ENCODE results near the gene SETD9. TPM values are rescaled to one million over a fixed set of nuclear protein-coding genes. Genes with fewer than 3 reads are reported as not detected.
A peak's percentile ranks its signal among the peaks of the same experiment; 100 is the strongest.

SETD9 gene
- total RNA-seq, 4 donors from 2014 or later = 5.6 to 11.7 (median 9.7) TPM

DNA sequence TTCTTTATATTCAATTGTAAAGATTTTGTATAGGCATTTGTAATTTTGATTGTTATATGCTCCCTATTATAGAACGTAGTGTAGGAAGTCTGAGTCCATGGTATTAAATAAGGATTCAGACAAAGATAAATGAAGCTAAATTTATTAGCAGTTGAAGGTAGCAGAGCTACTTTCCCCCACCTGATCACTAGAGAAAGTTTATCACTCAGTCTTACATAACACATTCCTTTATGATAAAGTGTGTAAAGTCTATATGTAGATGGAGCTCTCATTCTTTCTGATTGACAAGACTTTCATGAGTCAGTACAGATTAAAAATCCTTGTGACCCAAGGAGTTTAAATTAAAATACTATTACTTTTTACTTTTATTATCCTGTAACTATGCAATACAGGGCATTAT is 44.9 kb downstream of the SETD9 start:
- TF ChIP-seq, protein P1, sequence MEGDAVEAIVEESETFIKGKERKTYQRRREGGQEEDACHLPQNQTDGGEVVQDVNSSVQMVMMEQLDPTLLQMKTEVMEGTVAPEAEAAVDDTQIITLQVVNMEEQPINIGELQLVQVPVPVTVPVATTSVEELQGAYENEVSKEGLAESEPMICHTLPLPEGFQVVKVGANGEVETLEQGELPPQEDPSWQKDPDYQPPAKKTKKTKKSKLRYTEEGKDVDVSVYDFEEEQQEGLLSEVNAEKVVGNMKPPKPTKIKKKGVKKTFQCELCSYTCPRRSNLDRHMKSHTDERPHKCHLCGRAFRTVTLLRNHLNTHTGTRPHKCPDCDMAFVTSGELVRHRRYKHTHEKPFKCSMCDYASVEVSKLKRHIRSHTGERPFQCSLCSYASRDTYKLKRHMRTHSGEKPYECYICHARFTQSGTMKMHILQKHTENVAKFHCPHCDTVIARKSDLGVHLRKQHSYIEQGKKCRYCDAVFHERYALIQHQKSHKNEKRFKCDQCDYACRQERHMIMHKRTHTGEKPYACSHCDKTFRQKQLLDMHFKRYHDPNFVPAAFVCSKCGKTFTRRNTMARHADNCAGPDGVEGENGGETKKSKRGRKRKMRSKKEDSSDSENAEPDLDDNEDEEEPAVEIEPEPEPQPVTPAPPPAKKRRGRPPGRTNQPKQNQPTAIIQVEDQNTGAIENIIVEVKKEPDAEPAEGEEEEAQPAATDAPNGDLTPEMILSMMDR (IDR thresholded peaks at IDR 0.05) = no peak
- TF ChIP-seq POLR2A (IDR thresholded peaks at IDR 0.05) = no peak
- no peak for DNase-seq
- no peaks in the 10 kb centered on the region for H3K27me3 ChIP-seq
- no peak overlapping the region for H3K27ac ChIP-seq
- no peaks in the 10 kb centered on the region for H3K9me3 ChIP-seq
- no peaks in the 10 kb centered on the region for H3K36me3 ChIP-seq
- H3K4me1 ChIP-seq = peaks cover 0 to 16% (median 1%) of the 10 kb centered on the region in 4 donors
- H3K4me3 ChIP-seq = no peak overlapping the region

DNA sequence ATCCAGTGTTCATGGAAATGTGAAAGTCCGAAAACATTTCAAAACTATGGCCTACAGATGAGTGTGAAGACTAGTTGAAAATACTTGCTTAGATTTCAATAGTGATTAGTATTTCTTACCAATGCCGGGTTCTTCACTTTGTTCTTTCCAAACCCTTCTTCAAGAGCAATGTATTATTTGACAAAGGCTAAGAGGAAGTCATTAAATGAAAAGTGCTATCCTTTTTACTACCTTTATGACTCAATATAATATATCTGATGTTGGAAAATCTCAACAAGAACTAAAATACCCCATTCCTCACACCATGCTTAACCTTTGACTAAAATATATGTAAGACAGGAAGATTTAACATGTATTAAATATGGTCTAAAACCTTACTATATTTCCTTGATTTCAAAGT is 49.2 kb downstream of the SETD9 start:
- no peaks in the 10 kb centered on the region for H3K27me3 ChIP-seq
- H3K36me3 ChIP-seq = no peaks in the 10 kb centered on the region
- no peak for DNase-seq
- TF ChIP-seq POLR2A (IDR thresholded peaks at IDR 0.05) = no peak
- TF ChIP-seq, protein P1 (IDR thresholded peaks at IDR 0.05) = no peak
- H3K4me3 ChIP-seq = no peak overlapping the region
- H3K4me1 ChIP-seq = no peaks in the 10 kb centered on the region
- H3K27ac ChIP-seq = no peak overlapping the region
- no peaks in the 10 kb centered on the region for H3K9me3 ChIP-seq

DNA sequence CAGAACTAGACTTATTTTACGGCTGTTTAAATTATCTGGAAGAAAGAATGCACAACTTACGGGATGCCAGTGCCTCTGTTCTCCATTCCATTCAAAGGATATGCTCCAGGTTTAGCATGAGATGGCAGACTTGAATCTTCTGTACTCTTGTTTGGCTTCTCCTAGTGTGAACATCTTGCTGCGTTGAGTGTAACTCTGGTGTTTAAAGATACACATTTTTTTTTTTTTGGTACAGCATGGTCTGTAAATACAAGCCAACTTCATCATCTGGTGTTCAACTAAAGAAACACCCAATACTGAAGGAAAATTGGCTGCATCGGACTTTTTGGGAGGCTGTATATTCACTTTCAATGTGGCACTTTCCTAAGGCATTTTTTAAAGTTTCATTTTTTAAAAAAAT is 49.9 kb downstream of the SETD9 start:
- TF ChIP-seq, protein P1 (IDR thresholded peaks at IDR 0.05) = no peak
- TF ChIP-seq POLR2A (IDR thresholded peaks at IDR 0.05) = no peak
- H3K4me1 ChIP-seq = no peaks in the 10 kb centered on the region
- no peaks in the 10 kb centered on the region for H3K36me3 ChIP-seq
- H3K4me3 ChIP-seq = no peak overlapping the region
- no peak for DNase-seq
- no peak overlapping the region for H3K27ac ChIP-seq
- no peaks in the 10 kb centered on the region for H3K27me3 ChIP-seq
- H3K9me3 ChIP-seq = no peaks in the 10 kb centered on the region

DNA sequence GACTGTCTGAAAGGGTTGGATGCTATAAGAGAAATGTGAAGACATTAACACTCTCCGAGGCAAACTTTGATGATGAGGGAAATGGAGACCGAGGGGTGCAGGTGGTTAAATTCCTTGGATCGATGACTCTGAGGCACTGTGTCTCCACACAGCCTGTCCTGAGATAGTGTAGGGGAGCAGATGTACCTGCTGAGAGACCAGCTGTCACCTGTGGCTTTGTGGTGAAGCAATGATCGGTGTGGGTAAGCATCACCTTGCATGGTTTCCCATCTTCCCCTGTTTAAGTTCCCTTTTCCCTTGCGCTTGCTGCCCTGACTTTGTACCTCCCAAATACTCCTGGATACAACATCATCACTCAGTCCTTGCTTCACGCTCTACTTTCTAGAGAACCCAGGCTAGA is 52.4 kb downstream of the SETD9 start:
- no peaks in the 10 kb centered on the region for H3K36me3 ChIP-seq
- no peak overlapping the region for H3K4me3 ChIP-seq
- H3K9me3 ChIP-seq = no peaks in the 10 kb centered on the region
- no peak for DNase-seq
- no peak overlapping the region for H3K27ac ChIP-seq
- no peak for TF ChIP-seq POLR2A (IDR thresholded peaks at IDR 0.05)
- TF ChIP-seq, protein P1 (IDR thresholded peaks at IDR 0.05) = no peak
- no peaks in the 10 kb centered on the region for H3K27me3 ChIP-seq
- H3K4me1 ChIP-seq = peaks cover 0 to 3% (median 0%) of the 10 kb centered on the region in 4 donors

DNA sequence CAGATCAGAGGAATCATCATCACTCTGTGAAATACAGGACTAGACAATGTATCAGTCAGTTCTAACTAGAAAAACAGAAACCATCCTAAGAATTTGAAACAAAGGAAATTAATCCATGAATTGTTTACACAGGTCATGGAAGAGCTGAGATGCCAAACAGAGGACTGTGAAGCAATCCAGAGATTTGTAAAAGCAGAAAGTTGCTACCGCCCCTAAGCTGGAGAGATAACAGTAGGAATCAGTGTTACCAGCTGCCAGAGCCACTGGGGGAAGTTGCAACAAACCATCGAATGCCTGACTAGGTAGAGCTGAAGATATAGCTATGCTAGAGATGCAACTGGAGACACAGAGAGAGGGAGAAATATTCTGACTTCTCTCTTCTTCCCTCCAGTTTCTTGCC is 52.9 kb downstream of the SETD9 start:
- DNase-seq = no peak
- H3K4me3 ChIP-seq = no peak overlapping the region
- no peaks in the 10 kb centered on the region for H3K36me3 ChIP-seq
- H3K27me3 ChIP-seq = no peaks in the 10 kb centered on the region
- no peak overlapping the region for H3K27ac ChIP-seq
- TF ChIP-seq POLR2A (IDR thresholded peaks at IDR 0.05) = no peak
- TF ChIP-seq, protein P1 (IDR thresholded peaks at IDR 0.05) = no peak
- H3K9me3 ChIP-seq = no peaks in the 10 kb centered on the region
- H3K4me1 ChIP-seq = peaks cover 0 to 3% (median 0%) of the 10 kb centered on the region in 4 donors

DNA sequence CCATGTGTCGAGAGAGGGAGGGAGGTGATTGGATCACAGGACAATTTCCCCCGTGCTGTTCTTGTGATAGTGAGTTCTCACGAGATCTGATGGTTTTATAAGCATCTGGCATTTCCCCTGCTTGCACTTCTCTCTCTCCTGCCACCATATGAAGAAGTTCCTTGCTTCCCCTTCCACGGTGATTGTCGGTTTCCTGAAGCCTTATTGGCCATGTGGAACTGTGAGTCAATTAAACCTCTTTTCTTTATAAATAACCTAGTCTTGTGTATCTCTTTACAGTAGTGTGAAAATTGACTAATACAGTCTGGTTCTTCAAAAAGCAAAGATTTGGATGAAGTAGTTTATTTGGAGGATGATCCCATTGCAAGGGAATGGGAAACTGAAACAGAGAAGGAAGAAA is 53.9 kb downstream of the SETD9 start:
- TF ChIP-seq, protein P1 (IDR thresholded peaks at IDR 0.05) = no peak
- TF ChIP-seq POLR2A (IDR thresholded peaks at IDR 0.05) = no peak
- no peaks in the 10 kb centered on the region for H3K27me3 ChIP-seq
- H3K36me3 ChIP-seq = no peaks in the 10 kb centered on the region
- DNase-seq = no peak
- no peak overlapping the region for H3K4me3 ChIP-seq
- peak overlapping the region in 1 of 4 donors; percentile 16 for H3K27ac ChIP-seq
- H3K4me1 ChIP-seq = peaks cover 0 to 3% (median 0%) of the 10 kb centered on the region in 4 donors
- no peaks in the 10 kb centered on the region for H3K9me3 ChIP-seq

Data from Peyer's patch (tissue), 4 donors.